Activated T-helper 2 cell treated with anti-CD3 and anti-CD28 coated beads, Interferon-gamma antibody, Interleukin-2, Interleukin-4, amounts not matched to agents 10 μg/mL and 5 μg/mL and 100 μg/mL, durations not matched to agents 14 hours and 24 hours and 36 hours (primary cell): ENCODE data around the gene ZNF441. TPM values are rescaled to one million over a fixed set of nuclear protein-coding genes. Genes with fewer than 3 reads are reported as not detected.

ENCODE experiments used
- DNase-seq: peaks from one replicate; pipeline ENCODE4 v3.0.0; 2021; ENCODE audit warnings: low spot score
- H3K27ac Mint-ChIP-seq: one replicate; pipeline ENCODE4 v1.8.0; 2021; ENCODE audit warnings: mixed read lengths
- H3K27me3 Mint-ChIP-seq: one replicate; pipeline ENCODE4 v1.8.0; 2021; ENCODE audit warnings: low read depth, mixed read lengths
- H3K36me3 Mint-ChIP-seq: one replicate; pipeline ENCODE4 v1.8.0; 2021; ENCODE audit warnings: low read depth, mixed read lengths
- H3K4me1 Mint-ChIP-seq: one replicate; pipeline ENCODE4 v1.8.0; 2021; ENCODE audit warnings: low read depth, mixed read lengths
- H3K4me3 Mint-ChIP-seq: one replicate; pipeline ENCODE4 v1.8.0; 2021; ENCODE audit warnings: low read depth, mild to moderate bottlenecking, moderate library complexity, mixed read lengths
- H3K9me3 Mint-ChIP-seq: one replicate; pipeline ENCODE4 v1.8.0; 2021; ENCODE audit warnings: mixed read lengths
- intact Hi-C: fragments of 100-400 bp; cut with micrococcal nuclease; formaldehyde crosslinking; loops from one replicate; pipeline ENCODE4 v1.15.1; 2023
- total RNA-seq: library from RNA; stranded (reverse); gene quantifications from 2 replicates; pipeline ENCODE4 v1.2.3, GENCODE V29; 2022

Gene ZNF441
- total RNA-seq, 1 donor from 2014 or later = 4.9 TPM

GRCh38 chr19:11832253-11832912, 65.6 kb downstream of the ZNF441 start:
- intact Hi-C loops = no loop called here
- Mint-ChIP-seq H3K9me3 (peaks cover 74% of the 10 kb centered on the region), H3K36me3 (peaks cover 70% of the 10 kb centered on the region), H3K4me1 (no peaks in the 10 kb centered on the region), H3K4me3 (no peak overlapping the region), H3K27me3 (no peaks in the 10 kb centered on the region), H3K27ac (no peak overlapping the region)
- DNase-seq = no peak

- Mint-ChIP-seq H3K27ac (no peak overlapping the region), H3K36me3 (peaks cover 58% of the 10 kb centered on the region), H3K9me3 (peaks cover 68% of the 10 kb centered on the region), H3K4me1 (no peaks in the 10 kb centered on the region), H3K27me3 (no peaks in the 10 kb centered on the region), H3K4me3 (no peak overlapping the region)
- intact Hi-C loops = no loop called here
- no peak for DNase-seq
Observed at GRCh38 chr19:11833541-11833940, 66.7 kb downstream of the ZNF441 start.

Other genes with a start within 250 kb of the ZNF441 start
- 42.7 and 43.5 TPM in 2 replicates for gene ECSIT, start 237.9 kb upstream of the ZNF441 start, total RNA-seq
- not detected in 2 replicates for gene CNN1, start 228.1 kb upstream of the ZNF441 start, total RNA-seq
- 64.1 and 68.3 TPM in 2 replicates for gene ELOF1, start 207.8 kb upstream of the ZNF441 start, total RNA-seq
- 25.4 and 27.0 TPM in 2 replicates for gene ACP5, start 189.4 kb upstream of the ZNF441 start, total RNA-seq
- gene ZNF627, start 169.5 kb upstream of the ZNF441 start, total RNA-seq = 8.3 and 10.9 TPM in 2 replicates
- gene ZNF823, start 28.1 kb upstream of the ZNF441 start, total RNA-seq = 3.6 TPM in 2 replicates
- gene ZNF491, start 31.5 kb downstream of the ZNF441 start, total RNA-seq = 0.67 and 0.82 TPM in 2 replicates
- 10.8 and 11.0 TPM in 2 replicates for gene ZNF440, start 47.3 kb downstream of the ZNF441 start, total RNA-seq
- 4.3 and 5.1 TPM in 2 replicates for gene ZNF439, start 81.7 kb downstream of the ZNF441 start, total RNA-seq
- 1.1 and 1.6 TPM in 2 replicates for gene ZNF69, start 120.8 kb downstream of the ZNF441 start, total RNA-seq
- gene ZNF700, start 158.1 kb downstream of the ZNF441 start, total RNA-seq = 14.5 and 14.6 TPM in 2 replicates
- 0.43 and 0.74 TPM in 2 replicates for gene ZNF763, start 198.0 kb downstream of the ZNF441 start, total RNA-seq